Endothelial cell (in vitro differentiated cells): Measurements from ENCODE around the gene ZNF22. TPM values are rescaled to one million over a fixed set of nuclear protein-coding genes. Genes with fewer than 3 reads are reported as not detected.

ENCODE experiments used
- DNase-seq: peaks from one replicate; pipeline ENCODE4 v3.0.0; 2021; ENCODE audit warnings: low spot score
- H3K27ac Mint-ChIP-seq: one replicate; pipeline ENCODE4 v1.8.0; 2021; ENCODE audit warnings: mixed read lengths, inconsistent platforms; ENCODE audit not compliant: unreplicated experiment
- H3K27me3 Mint-ChIP-seq: one replicate; pipeline ENCODE4 v1.8.0; 2021; ENCODE audit warnings: mild to moderate bottlenecking, moderate library complexity, mixed read lengths, inconsistent platforms; ENCODE audit not compliant: unreplicated experiment
- H3K36me3 Mint-ChIP-seq: one replicate; pipeline ENCODE4 v1.8.0; 2021; ENCODE audit warnings: mild to moderate bottlenecking, low read depth, mixed read lengths, inconsistent platforms; ENCODE audit not compliant: unreplicated experiment
- H3K4me1 Mint-ChIP-seq: one replicate; pipeline ENCODE4 v1.8.0; 2021; ENCODE audit warnings: mild to moderate bottlenecking, mixed read lengths, inconsistent platforms; ENCODE audit not compliant: unreplicated experiment
- H3K4me3 Mint-ChIP-seq: one replicate; pipeline ENCODE4 v1.8.0; 2021; ENCODE audit warnings: mild to moderate bottlenecking, mixed read lengths, inconsistent platforms; ENCODE audit not compliant: unreplicated experiment
- H3K9me3 Mint-ChIP-seq: one replicate; pipeline ENCODE4 v1.8.0; 2021; ENCODE audit warnings: mixed read lengths, inconsistent platforms; ENCODE audit not compliant: unreplicated experiment
- total RNA-seq: library from RNA; stranded (reverse); fragmentation: NEBNext Ultra II Directional; extraction: Animal tissue kit (Norgen Biotek cat#: 25700); gene quantifications from one replicate; pipeline ENCODE4 v1.2.1, GENCODE V29; 2021; ENCODE audit not compliant: unreplicated experiment
- TF ChIP-seq, protein P1 (sequence below): fragments of 200-600 bp; sonication (generic); IDR thresholded peaks from one replicate; pipeline ENCODE4 v1.5.0; 2021; ENCODE audit warnings: antibody characterized with exemption; ENCODE audit not compliant: unreplicated experiment

Gene ZNF22
- total RNA-seq, 1 donor from 2014 or later: 39.2 TPM

DNA sequence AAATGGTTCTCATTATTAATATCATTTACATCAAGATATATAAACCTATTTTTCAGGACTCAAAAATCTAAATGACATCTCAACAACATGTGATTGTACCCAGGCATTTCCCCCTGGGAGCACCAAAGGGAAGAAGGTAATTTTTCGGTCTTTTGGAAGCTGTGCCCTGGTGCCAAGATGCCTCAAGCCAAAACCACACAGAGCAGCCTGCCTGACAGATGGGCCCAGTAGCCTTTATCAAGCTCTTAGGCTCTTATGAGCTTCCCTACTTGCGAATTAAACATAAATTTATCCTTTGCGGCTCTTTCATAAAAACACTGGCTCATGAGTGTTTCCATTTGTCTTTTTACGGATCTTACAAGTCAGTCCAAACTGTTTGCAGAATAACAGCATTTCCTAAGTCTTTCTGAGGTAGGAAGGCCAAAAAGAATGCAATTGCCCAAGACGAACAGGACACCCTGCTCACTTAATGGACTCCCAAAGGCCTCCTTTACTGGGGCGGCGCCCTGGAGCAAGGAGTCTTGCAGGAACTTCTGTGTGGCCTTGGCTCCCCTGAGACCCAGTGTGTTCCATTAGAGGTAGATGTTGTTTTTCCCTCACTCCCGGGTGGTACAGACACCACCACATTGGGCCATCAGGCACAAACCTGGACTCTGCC lies 45.2 kb upstream of the ZNF22 start:
- peaks cover 5% of the 10 kb centered on the region for H3K27me3 Mint-ChIP-seq
- no peak for DNase-seq
- H3K4me3 Mint-ChIP-seq: no peak overlapping the region

DNA sequence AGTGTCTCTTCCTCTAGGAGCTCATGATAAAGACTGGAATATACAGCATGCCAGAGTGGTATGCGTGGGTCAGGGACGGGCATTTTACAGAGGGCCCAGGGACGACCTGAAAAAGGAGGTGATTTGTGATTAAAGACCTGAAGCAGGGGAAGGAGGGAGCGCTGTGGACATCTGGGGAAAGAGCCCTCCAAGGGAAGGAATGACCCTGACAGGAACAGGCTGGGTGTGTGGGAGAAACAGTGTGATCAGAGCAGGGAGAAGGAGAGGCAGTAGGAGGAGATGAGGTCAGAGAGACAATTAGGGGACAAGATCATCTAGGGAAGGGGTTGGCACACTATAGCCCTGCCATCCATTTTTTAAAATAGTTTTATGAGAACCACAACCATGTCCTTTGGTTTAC lies 44.5 kb upstream of the ZNF22 start:
- no peak overlapping the region for H3K27ac Mint-ChIP-seq
- H3K27me3 Mint-ChIP-seq: peaks cover 2% of the 10 kb centered on the region
- DNase-seq: no peak
- H3K9me3 Mint-ChIP-seq: peaks cover 4% of the 10 kb centered on the region
- peak overlapping the region; percentile 1 for H3K4me3 Mint-ChIP-seq
- H3K36me3 Mint-ChIP-seq: peaks cover 9% of the 10 kb centered on the region
- TF ChIP-seq, protein P1, sequence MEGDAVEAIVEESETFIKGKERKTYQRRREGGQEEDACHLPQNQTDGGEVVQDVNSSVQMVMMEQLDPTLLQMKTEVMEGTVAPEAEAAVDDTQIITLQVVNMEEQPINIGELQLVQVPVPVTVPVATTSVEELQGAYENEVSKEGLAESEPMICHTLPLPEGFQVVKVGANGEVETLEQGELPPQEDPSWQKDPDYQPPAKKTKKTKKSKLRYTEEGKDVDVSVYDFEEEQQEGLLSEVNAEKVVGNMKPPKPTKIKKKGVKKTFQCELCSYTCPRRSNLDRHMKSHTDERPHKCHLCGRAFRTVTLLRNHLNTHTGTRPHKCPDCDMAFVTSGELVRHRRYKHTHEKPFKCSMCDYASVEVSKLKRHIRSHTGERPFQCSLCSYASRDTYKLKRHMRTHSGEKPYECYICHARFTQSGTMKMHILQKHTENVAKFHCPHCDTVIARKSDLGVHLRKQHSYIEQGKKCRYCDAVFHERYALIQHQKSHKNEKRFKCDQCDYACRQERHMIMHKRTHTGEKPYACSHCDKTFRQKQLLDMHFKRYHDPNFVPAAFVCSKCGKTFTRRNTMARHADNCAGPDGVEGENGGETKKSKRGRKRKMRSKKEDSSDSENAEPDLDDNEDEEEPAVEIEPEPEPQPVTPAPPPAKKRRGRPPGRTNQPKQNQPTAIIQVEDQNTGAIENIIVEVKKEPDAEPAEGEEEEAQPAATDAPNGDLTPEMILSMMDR: no peak
- peaks cover 30% of the 10 kb centered on the region for H3K4me1 Mint-ChIP-seq

More for the DNA sequence above, 45.2 kb upstream of the ZNF22 start:
- Mint-ChIP-seq H3K9me3 (peaks cover 4% of the 10 kb centered on the region), H3K27ac (no peak overlapping the region), H3K4me1 (peaks cover 24% of the 10 kb centered on the region), H3K36me3 (peaks cover 9% of the 10 kb centered on the region)
- TF ChIP-seq, protein P1: no peak

DNA sequence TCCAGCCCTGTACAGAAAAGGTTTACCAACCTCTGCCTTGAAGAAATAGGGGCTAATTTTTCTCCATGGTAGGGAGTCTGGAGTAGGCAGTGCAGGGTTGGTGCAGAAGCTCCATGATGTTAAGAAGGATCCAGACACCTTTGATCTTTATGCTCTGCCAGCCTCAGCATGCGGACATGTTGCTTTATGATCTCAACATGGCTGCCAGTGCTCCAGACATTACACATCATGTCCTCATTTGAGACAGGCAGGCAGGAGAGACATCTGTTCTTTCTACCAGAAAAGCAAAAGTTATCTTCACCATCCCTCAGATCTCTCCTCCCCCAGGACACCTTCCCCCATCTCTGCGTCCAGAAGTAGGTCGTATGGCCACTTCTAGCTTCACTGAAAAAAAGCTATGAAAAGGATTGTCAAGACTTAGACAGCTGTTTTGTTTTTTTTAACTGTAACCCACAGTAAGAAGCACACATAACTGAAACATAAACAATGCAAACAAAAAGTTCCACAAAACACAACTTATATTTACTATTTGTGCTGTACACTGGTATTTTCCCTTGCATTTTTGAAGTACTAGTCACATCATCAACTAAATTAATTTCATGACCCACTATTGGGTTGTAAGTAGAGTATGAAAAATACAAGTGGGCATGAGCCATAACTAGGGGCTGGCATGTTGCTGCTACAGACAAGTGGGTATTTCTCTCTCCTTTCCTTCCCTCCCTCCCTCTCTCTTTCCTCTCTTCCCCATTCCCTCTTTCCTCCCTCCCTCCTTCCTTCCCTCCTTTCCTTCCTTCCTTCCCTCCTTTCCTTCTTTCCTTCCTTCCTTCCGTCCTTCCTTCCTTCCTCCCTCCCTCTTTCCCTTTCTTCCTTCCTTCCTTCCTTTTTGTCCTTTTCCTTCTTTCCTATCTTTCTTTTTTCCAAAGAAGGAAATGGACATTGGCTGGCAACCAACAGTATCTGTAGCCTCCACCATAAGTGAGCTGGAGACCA lies 43.7 kb upstream of the ZNF22 start:
- Mint-ChIP-seq H3K4me3 (peak overlapping the region; percentile 47), H3K27me3 (peaks cover 2% of the 10 kb centered on the region), H3K9me3 (peaks cover 4% of the 10 kb centered on the region), H3K36me3 (peaks cover 9% of the 10 kb centered on the region), H3K4me1 (peaks cover 30% of the 10 kb centered on the region), H3K27ac (no peak overlapping the region)
- DNase-seq: no peak
- TF ChIP-seq, protein P1: no peak

DNA sequence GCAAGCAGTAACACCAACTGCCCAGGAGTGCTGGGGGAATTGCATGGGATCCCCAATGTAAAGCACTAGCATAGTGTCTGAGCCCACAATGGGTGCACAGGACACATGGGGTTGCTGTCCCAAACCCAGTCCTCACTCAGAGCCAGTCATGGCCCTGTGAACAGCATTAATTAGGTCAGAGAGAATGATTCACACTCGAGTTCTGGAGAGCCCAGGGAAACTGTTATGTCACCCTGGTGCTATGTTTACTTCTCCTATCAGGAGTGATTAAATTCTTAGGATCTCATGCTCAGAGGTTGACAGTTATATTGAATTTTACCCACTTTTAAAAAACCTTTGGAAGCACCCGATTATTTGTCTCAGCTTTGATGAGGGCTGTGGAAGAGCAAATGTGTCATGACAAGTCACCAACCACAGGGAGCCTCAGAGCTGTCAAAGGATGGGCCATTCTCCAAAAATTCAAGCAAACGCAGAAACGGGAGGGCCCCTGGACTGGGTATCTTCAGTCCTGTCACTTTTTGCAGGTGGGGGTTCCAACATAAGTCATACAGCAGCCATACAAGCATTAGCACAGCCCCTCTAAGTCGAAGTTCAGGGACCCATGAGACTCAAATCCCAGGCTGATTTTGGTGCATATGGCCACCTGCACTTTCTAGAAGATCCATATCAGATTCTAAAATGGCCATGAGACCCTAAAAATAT lies 42.4 kb upstream of the ZNF22 start:
- Mint-ChIP-seq H3K27me3 (peaks cover 2% of the 10 kb centered on the region), H3K9me3 (peaks cover 4% of the 10 kb centered on the region), H3K27ac (peak overlapping the region; percentile 77), H3K4me1 (peaks cover 21% of the 10 kb centered on the region), H3K36me3 (peaks cover 9% of the 10 kb centered on the region), H3K4me3 (peak overlapping the region; percentile 91)
- no peak for DNase-seq
- TF ChIP-seq, protein P1: no peak
